Mesenchymal stem cell (in vitro differentiated cells and primary cell): ENCODE results near the gene MCEMP1.

Source experiments
- DNase-seq: peaks from one replicate; pipeline ENCODE4 v3.0.0-alpha.2; 2013
- H2AFZ ChIP-seq: one replicate; pipeline ENCODE4 v1.6.1; 2013; ENCODE audit warnings: low read depth, mild to moderate bottlenecking, control low read depth, inconsistent platforms, low read length, moderate library complexity
- H2AK5ac ChIP-seq: 2 replicates; pipeline ENCODE4 v1.6.1; 2013; ENCODE audit warnings: low read length, moderate library complexity, mild to moderate bottlenecking, inconsistent platforms; ENCODE audit not compliant: severe bottlenecking
- H2BK120ac ChIP-seq: one replicate; pipeline ENCODE4 v1.6.1; 2013; ENCODE audit warnings: low read depth, mild to moderate bottlenecking, inconsistent platforms, low read length, moderate library complexity
- H2BK12ac ChIP-seq, 2 experiments: one replicate each; pipeline ENCODE4 v1.6.1; 2013; ENCODE audit warnings: inconsistent platforms in 2 of 2, low read length in 2 of 2, mild to moderate bottlenecking in 2 of 2, moderate library complexity in 2 of 2, control low read depth in 1 of 2
- H2BK15ac ChIP-seq: one replicate; pipeline ENCODE4 v1.6.1; 2013; ENCODE audit warnings: mild to moderate bottlenecking, low read depth, inconsistent platforms; ENCODE audit not compliant: poor library complexity, severe bottlenecking
- H2BK5ac ChIP-seq: 2 replicates; pipeline ENCODE4 v1.6.1; 2013; ENCODE audit warnings: low read depth, mild to moderate bottlenecking, low read length, control low read depth, inconsistent platforms; ENCODE audit not compliant: poor library complexity, severe bottlenecking
- H3K14ac ChIP-seq, 2 experiments: one replicate each; pipeline ENCODE4 v1.6.1; 2013; ENCODE audit warnings: inconsistent platforms in 2 of 2, low read length in 2 of 2, control low read depth in 1 of 2, mild to moderate bottlenecking in 1 of 2, moderate library complexity in 1 of 2
- H3K18ac ChIP-seq, 2 experiments: one replicate each; pipeline ENCODE4 v1.6.1; 2013; ENCODE audit warnings: inconsistent platforms in 2 of 2, low read length in 2 of 2, control low read depth in 1 of 2, low read depth in 1 of 2, mild to moderate bottlenecking in 1 of 2
- H3K23ac ChIP-seq, 2 experiments: one replicate each; pipeline ENCODE4 v1.6.1; 2013; ENCODE audit warnings: inconsistent platforms in 2 of 2, low read length in 2 of 2, mild to moderate bottlenecking in 2 of 2, moderate library complexity in 2 of 2, control low read depth in 1 of 2
- H3K27ac ChIP-seq: 2 replicates; pipeline ENCODE4 v1.5.1; 2013; ENCODE audit warnings: mild to moderate bottlenecking, moderate library complexity, low read length, control low read depth, inconsistent platforms; ENCODE audit not compliant: poor library complexity, severe bottlenecking
- H3K27me3 ChIP-seq, 2 experiments: 2 replicates each; pipeline versions ENCODE4 v1.6.1 to v1.7.0; 2013; ENCODE audit warnings: low read length in 2 of 2, mild to moderate bottlenecking in 2 of 2, moderate library complexity in 2 of 2, control low read depth in 1 of 2, inconsistent platforms in 1 of 2; ENCODE audit not compliant: control insufficient read depth in 1 of 2, insufficient read depth in 1 of 2
- H3K36me3 ChIP-seq, 2 experiments: 2 replicates each; pipeline versions ENCODE4 v1.6.1 to v1.7.0; 2013; ENCODE audit warnings: low read length in 2 of 2, control low read depth in 1 of 2, inconsistent platforms in 1 of 2, low read depth in 1 of 2, mild to moderate bottlenecking in 1 of 2; ENCODE audit not compliant: insufficient read depth in 2 of 2, control insufficient read depth in 1 of 2
- H3K4ac ChIP-seq, 2 experiments: one replicate each; pipeline ENCODE4 v1.6.1; 2013; ENCODE audit warnings: inconsistent platforms in 2 of 2, low read length in 2 of 2, mild to moderate bottlenecking in 2 of 2, moderate library complexity in 2 of 2, control low read depth in 1 of 2, low read depth in 1 of 2
- H3K4me1 ChIP-seq: 2 replicates; pipeline ENCODE4 v1.6.1; 2013; ENCODE audit warnings: low read depth, low read length, control low read depth; ENCODE audit not compliant: control insufficient read depth, insufficient read depth
- H3K4me2 ChIP-seq: 2 replicates; pipeline ENCODE4 v1.6.1; 2013; ENCODE audit warnings: low read length, mild to moderate bottlenecking, inconsistent platforms; ENCODE audit not compliant: poor library complexity, severe bottlenecking
- H3K4me3 ChIP-seq, 2 experiments: 2 replicates each; pipeline versions ENCODE4 v1.5.1 to v1.7.0; 2013; ENCODE audit warnings: low read length in 2 of 2, mild to moderate bottlenecking in 2 of 2, control low read depth in 1 of 2, low read depth in 1 of 2; ENCODE audit not compliant: insufficient read depth in 1 of 2
- H3K79me1 ChIP-seq: replicated peaks from 2 replicates; pipeline ENCODE4 v1.6.1; 2013; ENCODE audit warnings: mild to moderate bottlenecking, control low read depth, low read length, inconsistent platforms; ENCODE audit not compliant: poor library complexity, severe bottlenecking
- H3K9ac ChIP-seq: 2 replicates; pipeline ENCODE4 v1.7.0; 2013; ENCODE audit warnings: mild to moderate bottlenecking, low read length, moderate library complexity
- H3K9me3 ChIP-seq: 2 replicates; pipeline ENCODE4 v1.7.0; 2013; ENCODE audit warnings: mild to moderate bottlenecking, low read length; ENCODE audit not compliant: control insufficient read depth
- H4K8ac ChIP-seq: one replicate; pipeline ENCODE4 v1.6.1; 2013; ENCODE audit warnings: inconsistent platforms, mild to moderate bottlenecking, low read length, moderate library complexity
- H4K91ac ChIP-seq: one replicate; pipeline ENCODE4 v1.6.1; 2013; ENCODE audit warnings: mild to moderate bottlenecking, low read length, inconsistent platforms
- WGBS: methylation state at CpG from one replicate; pipeline ENCODE4 v1.1.7; 2013; ENCODE audit warnings: mixed read lengths; 5-methylcytosine and 5-hydroxymethylcytosine counted together

The MCEMP1 gene

GRCh38 chr19:7645163-7645562, 31.7 kb upstream of the MCEMP1 start:
- no peak overlapping the region for H3K18ac ChIP-seq
- no peaks in the 10 kb centered on the region for H3K9me3 ChIP-seq
- DNase-seq = no peak
- no peak overlapping the region for H3K9ac ChIP-seq
- H2BK120ac ChIP-seq = no peak overlapping the region
- H3K27me3 ChIP-seq = peaks cover 1 to 25% of the 10 kb centered on the region in 2 experiments
- H2BK5ac ChIP-seq = no peak overlapping the region
- peaks cover 0 to 67% of the 10 kb centered on the region in 2 experiments for H3K36me3 ChIP-seq
- H3K4ac ChIP-seq = no peak overlapping the region
- H3K14ac ChIP-seq = no peak overlapping the region
- no peak overlapping the region for H2BK15ac ChIP-seq
- H4K8ac ChIP-seq = no peak overlapping the region
- H3K27ac ChIP-seq = no peak overlapping the region
- H3K4me3 ChIP-seq = no peak overlapping the region
- no peak overlapping the region for H2AFZ ChIP-seq
- H3K23ac ChIP-seq = no peak overlapping the region
- H4K91ac ChIP-seq = no peak overlapping the region
- WGBS = 92% methylated on average over 13 of the region's 14 CpGs
- H2BK12ac ChIP-seq = no peak overlapping the region
- no peak overlapping the region for H3K4me2 ChIP-seq
- peaks cover 5% of the 10 kb centered on the region for H3K4me1 ChIP-seq
- H2AK5ac ChIP-seq = no peak overlapping the region
- H3K79me1 ChIP-seq = peaks cover 5% of the 10 kb centered on the region

- Histone ChIP-seq H3K79me1 (peaks cover 5% of the 10 kb centered on the region), H3K36me3 (peaks cover 0 to 60% of the 10 kb centered on the region in 2 experiments), H2AK5ac (no peak overlapping the region), H4K8ac (no peak overlapping the region), H3K23ac (no peak overlapping the region), H2BK5ac (no peak overlapping the region), H3K4me2 (no peak overlapping the region), H3K4me1 (peaks cover 2% of the 10 kb centered on the region), H3K4ac (no peak overlapping the region), H2BK15ac (no peak overlapping the region), H3K18ac (no peak overlapping the region), H3K27ac (no peak overlapping the region), H2AFZ (no peak overlapping the region), H2BK120ac (no peak overlapping the region), H3K27me3 (peaks cover 6 to 32% of the 10 kb centered on the region in 2 experiments), H3K4me3 (no peak overlapping the region), H2BK12ac (no peak overlapping the region), H4K91ac (no peak overlapping the region), H3K14ac (no peak overlapping the region), H3K9ac (no peak overlapping the region), H3K9me3 (no peaks in the 10 kb centered on the region)
- DNase-seq = no peak
- WGBS = 66% methylated on average over 18 of the region's 20 CpGs
Observed at GRCh38 chr19:7645656-7646425, 31.0 kb upstream of the MCEMP1 start.

GRCh38 chr19:7646426-7646700, 30.5 kb upstream of the MCEMP1 start:
- Histone ChIP-seq H2AK5ac (no peak overlapping the region), H3K27ac (no peak overlapping the region), H3K23ac (no peak overlapping the region), H4K91ac (no peak overlapping the region), H3K9ac (no peak overlapping the region), H3K14ac (no peak overlapping the region), H3K4me2 (no peak overlapping the region), H2BK120ac (no peak overlapping the region), H4K8ac (no peak overlapping the region), H2BK15ac (no peak overlapping the region), H3K4me3 (no peak overlapping the region), H3K9me3 (no peaks in the 10 kb centered on the region), H3K4ac (no peak overlapping the region), H3K79me1 (peaks cover 3% of the 10 kb centered on the region), H3K4me1 (peaks cover 2% of the 10 kb centered on the region), H3K36me3 (peaks cover 0 to 57% of the 10 kb centered on the region in 2 experiments), H3K27me3 (peaks cover 10 to 37% of the 10 kb centered on the region in 2 experiments), H2BK12ac (no peak overlapping the region), H2BK5ac (no peak overlapping the region), H2AFZ (no peak overlapping the region), H3K18ac (no peak overlapping the region)
- no peak for DNase-seq
- 93% methylated on average over 8 of the region's 8 CpGs for WGBS

GRCh38 chr19:7647156-7647555, 29.7 kb upstream of the MCEMP1 start:
- Histone ChIP-seq H3K4ac (no peak overlapping the region), H3K18ac (no peak overlapping the region), H3K4me1 (peaks cover 1% of the 10 kb centered on the region), H3K36me3 (peaks cover 0 to 49% of the 10 kb centered on the region in 2 experiments), H2BK5ac (no peak overlapping the region), H3K23ac (no peak overlapping the region), H2BK120ac (no peak overlapping the region), H4K8ac (no peak overlapping the region), H3K14ac (no peak overlapping the region), H2AFZ (no peak overlapping the region), H3K9ac (no peak overlapping the region), H3K4me3 (no peak overlapping the region), H4K91ac (no peak overlapping the region), H3K27ac (no peak overlapping the region), H2AK5ac (no peak overlapping the region), H2BK12ac (no peak overlapping the region), H3K79me1 (peaks cover 2% of the 10 kb centered on the region), H3K27me3 (peaks cover 10 to 37% of the 10 kb centered on the region in 2 experiments), H3K4me2 (no peak overlapping the region), H3K9me3 (no peaks in the 10 kb centered on the region), H2BK15ac (no peak overlapping the region)
- WGBS = 93% methylated on average over 26 of the region's 26 CpGs
- no peak for DNase-seq
